Mesothelial cell of epicardium (in vitro differentiated cells): ENCODE measurements around the gene CSHL1. TPM values are rescaled to one million over a fixed set of nuclear protein-coding genes. Genes with fewer than 3 reads are reported as not detected.

ENCODE experiments used
- DNase-seq, 2 experiments: peaks; one replicate each; pipeline ENCODE4 v3.0.0; 2021; ENCODE audit warnings: low spot score in 2 of 2; ENCODE audit not compliant: unreplicated experiment in 2 of 2
- H3K27ac Mint-ChIP-seq: 2 replicates; pipeline ENCODE4 v1.8.0; 2021; ENCODE audit warnings: mixed read lengths
- H3K27me3 Mint-ChIP-seq: 2 replicates; pipeline ENCODE4 v1.8.0; 2021; ENCODE audit warnings: low read depth, mixed read lengths
- H3K36me3 Mint-ChIP-seq: 2 replicates; pipeline ENCODE4 v1.8.0; 2021; ENCODE audit warnings: mixed read lengths
- H3K4me1 Mint-ChIP-seq: 2 replicates; pipeline ENCODE4 v1.8.0; 2021; ENCODE audit warnings: mixed read lengths
- H3K4me3 Mint-ChIP-seq: 2 replicates; pipeline ENCODE4 v1.8.0; 2021; ENCODE audit warnings: mild to moderate bottlenecking, moderate library complexity, mixed read lengths
- H3K9me3 Mint-ChIP-seq: 2 replicates; pipeline ENCODE4 v1.8.0; 2021; ENCODE audit warnings: mixed read lengths
- total RNA-seq: library from RNA; stranded (reverse); gene quantifications from 3 replicates; pipeline ENCODE4 v1.2.1, GENCODE V29; 2021
- TF ChIP-seq, protein P1 (sequence below): fragments of 200-600 bp; sonication (generic); IDR thresholded peaks from one replicate; pipeline ENCODE4 v1.5.0; 2021; ENCODE audit warnings: antibody characterized with exemption; ENCODE audit not compliant: unreplicated experiment

Gene CSHL1
- total RNA-seq, 1 donor from 2014 or later = not detected

DNA sequence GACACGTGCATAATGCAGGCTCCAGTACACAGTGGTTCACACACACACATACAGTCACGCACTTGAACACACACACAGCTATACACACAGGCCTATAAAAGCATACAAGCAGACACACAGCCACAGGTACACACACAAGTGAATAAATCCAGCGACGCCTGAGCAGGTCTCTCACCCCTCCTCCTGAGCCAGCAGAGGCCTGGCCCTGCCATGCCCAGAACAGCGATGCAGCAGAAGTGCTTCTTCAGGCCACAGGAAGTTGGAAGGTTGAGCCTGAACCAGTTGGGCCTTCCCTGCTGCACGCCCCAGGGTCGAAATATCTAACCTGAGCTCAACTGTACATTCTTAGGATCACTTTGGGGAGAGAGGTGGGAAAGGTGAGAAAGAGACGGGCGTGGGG is 28.3 kb upstream of the CSHL1 start:
- Mint-ChIP-seq H3K9me3 (no peaks in the 10 kb centered on the region), H3K27me3 (peaks cover 4% of the 10 kb centered on the region), H3K4me1 (no peaks in the 10 kb centered on the region), H3K27ac (no peak overlapping the region), H3K36me3 (no peaks in the 10 kb centered on the region), H3K4me3 (no peak overlapping the region)
- DNase-seq = no peak
- TF ChIP-seq, protein P1, sequence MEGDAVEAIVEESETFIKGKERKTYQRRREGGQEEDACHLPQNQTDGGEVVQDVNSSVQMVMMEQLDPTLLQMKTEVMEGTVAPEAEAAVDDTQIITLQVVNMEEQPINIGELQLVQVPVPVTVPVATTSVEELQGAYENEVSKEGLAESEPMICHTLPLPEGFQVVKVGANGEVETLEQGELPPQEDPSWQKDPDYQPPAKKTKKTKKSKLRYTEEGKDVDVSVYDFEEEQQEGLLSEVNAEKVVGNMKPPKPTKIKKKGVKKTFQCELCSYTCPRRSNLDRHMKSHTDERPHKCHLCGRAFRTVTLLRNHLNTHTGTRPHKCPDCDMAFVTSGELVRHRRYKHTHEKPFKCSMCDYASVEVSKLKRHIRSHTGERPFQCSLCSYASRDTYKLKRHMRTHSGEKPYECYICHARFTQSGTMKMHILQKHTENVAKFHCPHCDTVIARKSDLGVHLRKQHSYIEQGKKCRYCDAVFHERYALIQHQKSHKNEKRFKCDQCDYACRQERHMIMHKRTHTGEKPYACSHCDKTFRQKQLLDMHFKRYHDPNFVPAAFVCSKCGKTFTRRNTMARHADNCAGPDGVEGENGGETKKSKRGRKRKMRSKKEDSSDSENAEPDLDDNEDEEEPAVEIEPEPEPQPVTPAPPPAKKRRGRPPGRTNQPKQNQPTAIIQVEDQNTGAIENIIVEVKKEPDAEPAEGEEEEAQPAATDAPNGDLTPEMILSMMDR = no peak

DNA sequence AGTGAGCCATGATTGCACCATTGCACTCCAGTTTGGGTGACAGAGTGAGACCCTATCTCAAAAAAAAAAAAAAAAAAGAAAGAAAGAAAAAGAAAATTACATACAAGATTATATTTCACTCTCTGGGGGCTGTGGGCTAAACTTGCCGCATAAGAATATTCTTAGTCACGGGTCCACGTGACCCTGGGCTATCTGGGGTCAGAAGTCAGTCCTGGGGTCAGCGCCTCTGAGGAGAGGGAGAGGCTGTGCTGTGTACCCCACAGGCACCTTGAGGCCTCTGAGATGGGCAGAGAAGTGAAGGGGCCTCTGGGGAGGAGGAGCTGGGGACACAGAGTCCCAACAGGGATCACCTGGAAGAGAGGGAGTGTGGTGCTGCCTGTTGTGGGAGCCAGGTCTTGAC is 26.9 kb upstream of the CSHL1 start:
- H3K27ac Mint-ChIP-seq = no peak overlapping the region
- H3K27me3 Mint-ChIP-seq = peaks cover 4% of the 10 kb centered on the region
- no peaks in the 10 kb centered on the region for H3K4me1 Mint-ChIP-seq
- TF ChIP-seq, protein P1 = no peak
- H3K4me3 Mint-ChIP-seq = no peak overlapping the region
- H3K36me3 Mint-ChIP-seq = no peaks in the 10 kb centered on the region
- H3K9me3 Mint-ChIP-seq = no peaks in the 10 kb centered on the region
- no peak for DNase-seq

DNA sequence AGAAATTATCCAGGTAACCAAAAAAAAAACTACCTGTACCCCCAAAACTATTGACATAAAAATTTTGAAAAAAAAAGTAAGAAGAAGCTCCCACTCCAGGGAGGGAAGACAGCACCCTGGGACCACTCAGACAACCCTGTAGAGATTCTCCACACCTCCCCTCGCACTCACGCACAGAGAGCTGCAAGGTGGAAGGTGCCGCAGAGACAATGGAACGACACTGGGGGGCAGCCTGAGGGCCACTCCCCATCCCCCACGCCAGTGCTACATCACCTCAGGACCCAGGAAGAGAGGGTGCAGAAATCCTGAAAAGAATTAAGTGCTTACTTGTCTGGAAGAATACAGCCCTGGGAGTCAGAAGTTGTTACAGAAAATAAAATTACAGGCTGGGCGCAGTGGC is 26.3 kb upstream of the CSHL1 start:
- H3K27me3 Mint-ChIP-seq = peaks cover 2% of the 10 kb centered on the region
- no peaks in the 10 kb centered on the region for H3K4me1 Mint-ChIP-seq
- H3K27ac Mint-ChIP-seq = no peak overlapping the region
- no peaks in the 10 kb centered on the region for H3K36me3 Mint-ChIP-seq
- DNase-seq = no peak
- H3K9me3 Mint-ChIP-seq = no peaks in the 10 kb centered on the region
- no peak overlapping the region for H3K4me3 Mint-ChIP-seq
- TF ChIP-seq, protein P1 = no peak

DNA sequence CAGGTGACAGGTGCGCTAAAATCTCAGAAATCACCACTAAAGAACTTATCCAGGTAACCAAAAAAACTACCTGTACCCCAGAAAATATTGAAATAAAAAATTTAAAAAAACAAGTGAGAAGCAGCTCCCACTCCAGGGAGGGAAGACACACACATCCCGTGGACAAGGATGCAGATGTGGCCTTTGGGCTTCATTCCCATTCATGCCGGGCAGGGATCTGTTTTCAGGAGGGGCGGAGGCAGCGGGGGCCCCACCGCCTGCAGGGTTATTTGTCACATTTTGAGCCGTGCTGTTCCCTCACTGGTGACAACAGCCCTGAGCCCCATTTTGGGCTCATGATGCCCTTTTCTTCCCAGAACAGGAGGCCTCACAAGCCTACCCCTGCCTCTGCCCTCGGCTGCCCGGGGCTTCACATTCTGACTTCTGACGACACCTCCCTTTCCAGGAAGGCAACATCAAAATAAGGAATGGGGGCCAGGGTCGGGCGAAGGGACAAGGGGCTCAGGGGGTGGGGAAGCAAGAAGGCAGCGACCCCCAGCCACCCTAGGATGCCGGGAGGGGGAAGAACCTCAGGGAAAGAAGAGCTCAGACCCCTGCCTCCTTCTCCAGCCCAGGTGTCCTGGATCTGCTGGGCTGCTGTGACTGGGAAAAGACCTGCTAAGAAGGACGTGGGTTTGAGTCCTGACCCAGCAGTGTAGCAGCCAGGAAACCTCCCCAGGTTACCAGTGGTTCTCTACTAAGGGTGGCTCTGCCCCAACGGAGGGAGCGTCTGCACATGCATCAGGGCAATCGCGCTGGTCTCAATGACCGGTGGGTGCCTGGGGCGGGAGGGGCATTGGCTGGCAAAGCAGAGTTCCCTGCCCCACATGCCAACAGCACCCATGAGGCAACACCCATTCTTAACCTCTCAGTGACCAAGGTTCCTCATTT is 23.4 kb upstream of the CSHL1 start:
- Mint-ChIP-seq H3K27ac (no peak overlapping the region), H3K27me3 (peaks cover 2% of the 10 kb centered on the region), H3K4me1 (no peaks in the 10 kb centered on the region), H3K9me3 (no peaks in the 10 kb centered on the region), H3K4me3 (no peak overlapping the region), H3K36me3 (no peaks in the 10 kb centered on the region)
- TF ChIP-seq, protein P1 = no peak
- no peak for DNase-seq

DNA sequence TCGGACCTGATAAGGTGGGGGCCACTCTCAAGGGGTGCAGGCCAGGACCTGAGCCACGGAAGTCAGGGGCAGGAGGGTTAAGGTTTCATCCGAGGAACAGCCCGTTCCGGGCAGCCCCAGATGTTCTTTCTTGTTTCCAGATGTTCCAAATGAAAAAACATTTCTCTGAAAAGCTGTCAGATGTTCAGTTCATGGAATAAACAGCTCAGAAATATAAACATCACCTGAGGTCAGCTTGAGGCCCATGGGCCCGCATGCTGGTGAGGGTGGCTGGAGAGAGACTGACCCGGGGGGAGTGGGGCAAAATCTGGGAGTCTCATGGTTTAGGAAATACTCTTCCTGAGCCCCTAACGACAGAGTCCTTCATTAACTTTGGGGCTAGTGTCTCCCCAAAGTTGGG is 22.5 kb upstream of the CSHL1 start:
- Mint-ChIP-seq H3K4me1 (no peaks in the 10 kb centered on the region), H3K36me3 (no peaks in the 10 kb centered on the region), H3K27me3 (peaks cover 2% of the 10 kb centered on the region), H3K4me3 (no peak overlapping the region), H3K27ac (no peak overlapping the region), H3K9me3 (no peaks in the 10 kb centered on the region)
- DNase-seq = no peak
- TF ChIP-seq, protein P1 = no peak
